Common myeloid progenitor, CD34-positive (primary cell): ENCODE measurements around the gene RPGRIP1L.

Experiments
- CTCF ChIA-PET: fragments of 350-600 bp; sonication (Branson Sonifier 250); formaldehyde crosslinking; loops from one replicate; lab custom pipeline; 2021; ENCODE audit warnings: antibody characterized with exemption; lab: Charles Lee
- POLR2A ChIA-PET: fragments of 350-600 bp; sonication (Branson Sonifier 250); formaldehyde crosslinking; loops from one replicate; lab custom pipeline; 2021; ENCODE audit warnings: antibody characterized with exemption; lab: Charles Lee
- DNase-seq, 3 donors: peaks; one replicate each; pipeline versions ENCODE4 v3.0.0 to v3.0.0-alpha.2; 2013
- H3K27ac ChIP-seq, 2 experiments: 1 replicate in 1 of 2; 2 replicates in 1 of 2; pipeline ENCODE4 v1.7.0; 2013; ENCODE audit warnings: inconsistent platforms in 2 of 2, low read length in 2 of 2, mild to moderate bottlenecking in 2 of 2, low read depth in 1 of 2, moderate library complexity in 1 of 2; ENCODE audit not compliant: severe bottlenecking in 2 of 2, insufficient read depth in 1 of 2, poor library complexity in 1 of 2
- H3K27me3 ChIP-seq, 5 experiments: replicated peaks in 2 of 5; 1 replicate in 3 of 5; 2 replicates in 2 of 5; pipeline versions ENCODE4 v1.6.1 to v1.7.0; 2013; ENCODE audit warnings: low read length in 4 of 5, mild to moderate bottlenecking in 2 of 5, moderate library complexity in 2 of 5, inconsistent platforms in 1 of 5; ENCODE audit not compliant: insufficient read depth in 5 of 5, control insufficient read depth in 4 of 5
- H3K36me3 ChIP-seq, 4 experiments: 1 replicate in 2 of 4; 2 replicates in 2 of 4; pipeline versions ENCODE4 v1.6.1 to v1.7.0; 2013; ENCODE audit warnings: low read length in 3 of 4, control low read depth in 1 of 4, mild to moderate bottlenecking in 1 of 4; ENCODE audit not compliant: control insufficient read depth in 4 of 4, insufficient read depth in 4 of 4
- H3K4me1 ChIP-seq, 4 experiments: 1 replicate in 3 of 4; 2 replicates in 1 of 4; pipeline versions ENCODE4 v1.6.1 to v1.7.1; 2013; ENCODE audit warnings: low read length in 3 of 4, mild to moderate bottlenecking in 3 of 4, control low read depth in 1 of 4, inconsistent platforms in 1 of 4, moderate library complexity in 1 of 4; ENCODE audit not compliant: control insufficient read depth in 4 of 4, insufficient read depth in 4 of 4; ENCODE audit errors: control extremely low read depth in 1 of 4
- H3K4me3 ChIP-seq, 7 experiments: 1 replicate in 4 of 7; 2 replicates in 3 of 7; pipeline versions ENCODE4 v1.5.1 to v1.7.0; 2013; ENCODE audit warnings: mild to moderate bottlenecking in 7 of 7, low read length in 6 of 7, moderate library complexity in 6 of 7, inconsistent platforms in 2 of 7, low read depth in 2 of 7, control low read depth in 1 of 7; ENCODE audit not compliant: insufficient read depth in 4 of 7, control insufficient read depth in 1 of 7; ENCODE audit errors: extremely low read depth in 1 of 7
- H3K9me3 ChIP-seq, 5 experiments: 1 replicate in 4 of 5; 2 replicates in 1 of 5; pipeline versions ENCODE4 v1.6.1 to v1.7.1; 2013; ENCODE audit warnings: low read length in 4 of 5, mild to moderate bottlenecking in 2 of 5, inconsistent platforms in 1 of 5, low read depth in 1 of 5, moderate library complexity in 1 of 5; ENCODE audit not compliant: control insufficient read depth in 4 of 5, insufficient read depth in 2 of 5; ENCODE audit errors: control extremely low read depth in 1 of 5
- WGBS: methylation state at CpG from one replicate; pipeline ENCODE4 v1.1.5; 2013; ENCODE audit not compliant: insufficient coverage; 5-methylcytosine and 5-hydroxymethylcytosine counted together

The RPGRIP1L gene

DNA sequence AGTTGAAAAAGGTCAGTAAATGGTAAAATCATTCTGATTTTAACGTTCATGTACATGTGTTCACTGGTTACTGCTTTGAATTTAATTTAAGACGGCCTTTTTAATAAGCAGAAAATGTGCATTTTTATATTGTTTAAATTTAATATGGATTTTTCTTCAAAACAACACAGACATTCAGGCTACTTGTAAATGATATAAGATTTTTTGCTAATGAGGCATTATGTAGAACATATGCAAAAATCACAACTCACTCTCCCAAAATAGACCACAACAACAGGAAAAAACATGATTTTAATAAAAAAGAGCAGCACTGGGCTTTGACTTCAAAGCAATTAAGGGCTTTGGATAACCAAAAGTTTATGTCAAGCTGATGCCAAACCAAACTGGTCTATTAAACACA lies 22.3 kb downstream of the RPGRIP1L start:
- POLR2A ChIA-PET = no interaction called here
- WGBS = 20% methylated on average over 1 of the region's 2 CpGs
- no peak overlapping the region for H3K4me3 ChIP-seq

DNA sequence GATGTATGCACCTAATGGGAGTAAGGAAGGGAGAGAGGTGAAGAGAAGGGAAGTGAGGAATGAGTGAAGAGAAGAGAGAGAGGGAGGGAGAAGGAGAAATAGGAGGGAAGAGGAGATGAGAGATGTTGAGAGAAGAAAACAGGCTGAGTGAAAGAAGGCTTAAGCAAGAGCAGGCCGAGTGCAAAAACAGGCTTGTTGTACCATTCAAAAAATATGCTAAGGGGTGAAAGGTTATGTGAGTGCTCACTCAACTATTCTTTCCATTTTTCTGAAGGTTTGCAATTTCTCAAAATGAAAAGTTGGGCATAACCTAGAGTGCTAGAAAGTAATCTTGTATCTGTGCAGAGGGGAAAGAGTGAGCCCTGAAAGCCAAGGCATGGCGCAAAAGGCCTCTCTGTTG lies 22.9 kb downstream of the RPGRIP1L start:
- H3K36me3 ChIP-seq = peaks cover 0 to 4% (median 1%) of the 10 kb centered on the region in 4 experiments
- no peak for DNase-seq
- no peaks in the 10 kb centered on the region for H3K4me1 ChIP-seq
- WGBS = 100% methylated on average over 2 of the region's 2 CpGs
- no peak overlapping the region for H3K27ac ChIP-seq
- H3K27me3 ChIP-seq = no peaks in the 10 kb centered on the region
- no peaks in the 10 kb centered on the region for H3K9me3 ChIP-seq
- ChIA-PET CTCF (no interaction called here), POLR2A (no interaction called here)
- H3K4me3 ChIP-seq = no peak overlapping the region

More for the DNA sequence above, 22.3 kb downstream of the RPGRIP1L start:
- H3K9me3 ChIP-seq = no peaks in the 10 kb centered on the region
- H3K27ac ChIP-seq = no peak overlapping the region
- no peak for DNase-seq
- H3K36me3 ChIP-seq = peaks cover 0 to 4% (median 1%) of the 10 kb centered on the region in 4 experiments
- H3K4me1 ChIP-seq = no peaks in the 10 kb centered on the region
- no peaks in the 10 kb centered on the region for H3K27me3 ChIP-seq
- CTCF ChIA-PET = no interaction called here

DNA sequence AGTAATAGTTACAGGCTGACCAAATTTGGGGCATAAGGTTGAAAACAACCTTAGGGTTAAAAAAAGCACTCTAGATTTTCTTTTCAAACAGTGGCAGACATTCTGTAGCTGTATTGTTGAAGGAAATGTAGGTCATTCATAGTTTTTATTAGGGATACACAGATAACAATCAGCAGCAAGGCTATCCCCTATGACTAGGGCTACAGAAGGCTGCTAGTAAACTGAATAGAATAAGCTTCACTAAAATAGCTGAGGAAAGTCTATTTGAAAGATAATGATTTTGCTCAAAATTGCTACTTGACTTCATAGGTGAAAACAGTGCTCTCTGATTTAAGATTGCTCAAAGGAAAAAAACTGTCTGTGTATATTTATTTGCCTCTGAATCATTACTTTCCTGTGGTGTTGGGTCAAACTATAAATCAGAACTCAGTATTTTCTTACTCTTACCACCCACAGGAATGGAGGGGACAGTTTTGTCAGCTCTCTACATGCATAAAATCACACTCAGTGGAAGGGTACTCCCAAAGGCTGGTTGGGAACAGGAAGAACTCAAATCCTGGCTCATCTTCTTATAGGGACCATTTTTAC lies 24.8 kb downstream of the RPGRIP1L start:
- H3K4me3 ChIP-seq = no peak overlapping the region
- H3K9me3 ChIP-seq = no peaks in the 10 kb centered on the region
- no peak for DNase-seq
- H3K36me3 ChIP-seq = no peaks in the 10 kb centered on the region
- H3K4me1 ChIP-seq = no peaks in the 10 kb centered on the region
- POLR2A ChIA-PET = no interaction called here
- H3K27ac ChIP-seq = no peak overlapping the region
- CTCF ChIA-PET = interaction anchor here (1.1 to 1.3 kb wide), 3 partner anchors 15 to 129 kb away, joined by 3 to 4 read pairs (median 3); no protein-coding TSS in a partner anchor
- H3K27me3 ChIP-seq = no peaks in the 10 kb centered on the region

DNA sequence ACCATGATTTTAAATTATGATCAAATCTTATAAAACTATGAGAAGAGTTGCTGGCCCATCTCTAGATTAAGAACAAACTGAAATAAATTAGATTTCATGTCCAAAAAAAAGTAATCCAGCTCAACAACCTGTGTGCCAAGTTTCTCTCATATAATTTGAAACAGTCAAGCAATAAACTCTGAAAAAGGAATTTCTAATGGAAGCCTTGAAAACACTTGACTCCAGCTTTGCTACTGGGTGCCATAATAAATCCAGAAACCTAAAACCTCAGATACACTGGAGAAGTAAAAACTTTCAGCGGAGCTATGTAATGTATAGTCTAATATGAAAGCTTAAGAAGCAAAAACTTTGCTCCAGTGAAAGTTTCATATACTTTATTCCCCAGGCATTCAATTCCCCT lies 25.5 kb downstream of the RPGRIP1L start:
- DNase-seq = no peak
- no CpG with 5 or more reads among the region's 1 CpG for WGBS
- Histone ChIP-seq H3K27me3 (no peaks in the 10 kb centered on the region), H3K4me3 (no peak overlapping the region), H3K36me3 (no peaks in the 10 kb centered on the region), H3K4me1 (no peaks in the 10 kb centered on the region), H3K9me3 (no peaks in the 10 kb centered on the region), H3K27ac (no peak overlapping the region)
- CTCF ChIA-PET = interaction anchor here (1.2 to 1.3 kb wide), 2 partner anchors 14 to 65 kb away, joined by 3 to 4 read pairs; no protein-coding TSS in a partner anchor
- POLR2A ChIA-PET = no interaction called here

DNA sequence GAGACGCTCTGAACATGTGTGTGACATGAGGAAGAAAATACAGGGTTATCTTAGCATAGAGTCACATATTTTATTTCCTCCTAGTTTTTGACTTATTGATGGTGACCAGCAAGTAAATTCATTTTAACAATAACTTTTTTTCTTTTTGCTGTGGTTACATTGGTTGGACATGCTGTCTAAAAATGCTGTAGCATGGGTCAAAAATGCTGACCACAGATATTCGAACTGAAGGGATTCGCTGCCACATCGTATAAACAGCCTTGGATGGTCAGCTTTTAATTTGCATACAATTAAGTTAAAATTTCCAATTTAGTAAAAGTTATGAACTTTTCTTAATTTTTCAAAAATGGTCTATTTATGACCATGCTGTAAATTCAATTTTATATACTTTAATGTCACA lies 30.5 kb downstream of the RPGRIP1L start:
- no peak for DNase-seq
- CTCF ChIA-PET = no interaction called here
- no peaks in the 10 kb centered on the region for H3K27me3 ChIP-seq
- no peaks in the 10 kb centered on the region for H3K9me3 ChIP-seq
- no peak overlapping the region for H3K4me3 ChIP-seq
- no peak overlapping the region for H3K27ac ChIP-seq
- POLR2A ChIA-PET = no interaction called here
- peaks cover 0 to 2% (median 0%) of the 10 kb centered on the region in 4 experiments for H3K36me3 ChIP-seq
- no CpG with 5 or more reads among the region's 4 CpGs for WGBS
- no peaks in the 10 kb centered on the region for H3K4me1 ChIP-seq

DNA sequence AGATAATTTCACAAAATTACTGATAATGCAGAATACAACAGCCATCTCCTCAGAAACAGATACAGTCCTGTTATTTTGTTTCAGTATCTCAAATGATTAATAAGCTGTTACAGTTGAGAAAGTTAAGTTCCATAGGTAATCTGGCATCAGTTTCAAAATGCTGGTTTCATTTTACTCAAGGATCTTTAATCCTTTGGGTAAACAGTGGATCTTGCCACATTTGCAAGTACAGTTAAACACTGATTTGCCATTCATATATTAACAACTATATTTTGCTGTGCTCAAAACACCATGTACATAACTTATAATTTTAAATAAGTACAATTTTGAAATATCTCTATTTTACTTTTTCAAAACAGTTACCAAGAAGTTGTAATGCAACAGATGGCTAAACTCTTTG lies 31.2 kb downstream of the RPGRIP1L start:
- Histone ChIP-seq H3K27ac (no peak overlapping the region), H3K36me3 (peaks cover 0 to 2% (median 0%) of the 10 kb centered on the region in 4 experiments), H3K4me1 (no peaks in the 10 kb centered on the region), H3K9me3 (no peaks in the 10 kb centered on the region), H3K27me3 (no peaks in the 10 kb centered on the region), H3K4me3 (no peak overlapping the region)
- no peak for DNase-seq
- ChIA-PET POLR2A (no interaction called here), CTCF (no interaction called here)

DNA sequence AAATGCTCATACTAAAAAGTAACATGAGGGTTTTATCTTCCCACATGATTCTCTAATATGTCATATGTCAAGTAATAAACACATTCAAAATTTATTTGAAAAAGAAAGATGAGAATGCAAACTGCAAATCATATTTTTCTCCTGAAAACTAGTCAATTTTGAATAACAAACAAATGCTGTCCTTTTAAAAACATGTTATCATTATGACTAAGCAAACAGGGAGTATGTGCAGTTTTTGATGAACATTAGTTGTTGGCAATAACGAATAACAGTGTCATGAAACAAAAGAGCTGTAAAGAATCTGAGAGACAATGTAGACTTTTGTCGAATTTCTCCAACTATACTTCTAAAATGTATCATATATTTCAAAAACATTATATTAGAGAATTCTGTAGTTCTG lies 34.8 kb downstream of the RPGRIP1L start:
- POLR2A ChIA-PET = no interaction called here
- Histone ChIP-seq H3K4me3 (no peak overlapping the region), H3K27ac (no peak overlapping the region), H3K9me3 (no peaks in the 10 kb centered on the region), H3K4me1 (no peaks in the 10 kb centered on the region), H3K27me3 (no peaks in the 10 kb centered on the region), H3K36me3 (peaks cover 0 to 2% (median 0%) of the 10 kb centered on the region in 4 experiments)
- CTCF ChIA-PET = no interaction called here
- DNase-seq = no peak
- WGBS = no CpG with 5 or more reads among the region's 2 CpGs
